Measurements from ENCODE around the gene SLC25A41.

SLC25A41 gene

DNA sequence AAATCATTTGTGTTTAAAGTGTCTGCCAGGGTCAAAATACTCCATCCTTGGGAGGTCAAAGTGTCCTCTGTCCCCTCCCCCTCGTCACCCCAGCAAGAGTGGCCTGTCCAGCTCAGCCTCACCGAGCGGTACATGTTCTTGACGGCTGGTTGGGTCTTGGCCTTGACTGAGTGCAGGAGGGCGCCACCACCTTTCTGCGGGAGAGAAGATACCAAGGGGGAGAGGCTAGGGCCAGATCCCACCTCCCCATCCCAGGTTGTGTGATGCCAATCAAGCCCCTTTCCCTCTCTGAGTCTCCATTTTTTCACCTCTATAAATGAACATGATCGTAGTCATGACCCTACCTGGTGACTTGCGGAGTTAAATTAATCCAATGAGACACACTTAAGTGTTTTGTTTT lies 36.6 kb upstream of the SLC25A41 start:
- TF ChIP-seq GATA1 (IDR thresholded peaks at IDR 0.05; ENCODE audit: low read depth, low read length) (no peak), POLR2A (IDR thresholded peaks at IDR 0.05; ENCODE audit: low read length) (no peak)

GRCh38 chr19:6467384-6467783 lies 33.8 kb upstream of the SLC25A41 start:
- TF ChIP-seq GATA1 (IDR thresholded peaks at IDR 0.05; ENCODE audit: low read depth, low read length) (no peak), POLR2A (IDR thresholded peaks at IDR 0.05; ENCODE audit: low read length) (no peak)
- no peak for DNase-seq

More for the DNA sequence above, 36.6 kb upstream of the SLC25A41 start:
- no peak for DNase-seq

- DNase-seq: no peak
- no peak for TF ChIP-seq POLR2A (IDR thresholded peaks at IDR 0.05; ENCODE audit: low read length)
- TF ChIP-seq GATA1 (IDR thresholded peaks at IDR 0.05; ENCODE audit: low read depth, low read length): no peak
Measured at GRCh38 chr19:6466526-6467248, 33.1 kb upstream of the SLC25A41 start.

DNA sequence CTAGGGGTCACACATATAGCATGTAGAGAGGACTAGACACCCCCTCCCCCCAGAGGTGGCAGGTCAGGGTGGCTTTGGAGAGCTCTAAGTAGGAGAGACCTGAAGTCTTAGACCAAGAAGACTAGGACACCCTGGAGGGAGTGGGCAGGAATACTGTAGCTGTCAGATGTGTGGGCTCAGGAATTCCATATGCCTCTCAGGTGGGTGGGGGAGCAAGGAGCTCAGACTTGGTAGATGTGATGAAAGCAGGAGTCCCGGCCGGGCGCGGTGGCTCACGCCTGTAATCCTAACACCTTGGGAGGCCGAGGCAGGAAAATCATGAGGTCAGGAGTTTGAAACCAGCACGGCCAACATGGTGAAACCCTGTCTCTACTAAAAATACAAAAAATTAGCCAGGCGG lies 32.1 kb upstream of the SLC25A41 start:
- TF ChIP-seq GATA1 (IDR thresholded peaks at IDR 0.05; ENCODE audit: low read depth, low read length) (no peak), POLR2A (IDR thresholded peaks at IDR 0.05; ENCODE audit: low read length) (no peak)
- no peak for DNase-seq

- no peak for TF ChIP-seq GATA1 (IDR thresholded peaks at IDR 0.05; ENCODE audit: low read depth, low read length)
- TF ChIP-seq POLR2A (IDR thresholded peaks at IDR 0.05; ENCODE audit: low read length): no peak
- DNase-seq: no peak
Measured at GRCh38 chr19:6465006-6465405, 31.4 kb upstream of the SLC25A41 start.

DNA sequence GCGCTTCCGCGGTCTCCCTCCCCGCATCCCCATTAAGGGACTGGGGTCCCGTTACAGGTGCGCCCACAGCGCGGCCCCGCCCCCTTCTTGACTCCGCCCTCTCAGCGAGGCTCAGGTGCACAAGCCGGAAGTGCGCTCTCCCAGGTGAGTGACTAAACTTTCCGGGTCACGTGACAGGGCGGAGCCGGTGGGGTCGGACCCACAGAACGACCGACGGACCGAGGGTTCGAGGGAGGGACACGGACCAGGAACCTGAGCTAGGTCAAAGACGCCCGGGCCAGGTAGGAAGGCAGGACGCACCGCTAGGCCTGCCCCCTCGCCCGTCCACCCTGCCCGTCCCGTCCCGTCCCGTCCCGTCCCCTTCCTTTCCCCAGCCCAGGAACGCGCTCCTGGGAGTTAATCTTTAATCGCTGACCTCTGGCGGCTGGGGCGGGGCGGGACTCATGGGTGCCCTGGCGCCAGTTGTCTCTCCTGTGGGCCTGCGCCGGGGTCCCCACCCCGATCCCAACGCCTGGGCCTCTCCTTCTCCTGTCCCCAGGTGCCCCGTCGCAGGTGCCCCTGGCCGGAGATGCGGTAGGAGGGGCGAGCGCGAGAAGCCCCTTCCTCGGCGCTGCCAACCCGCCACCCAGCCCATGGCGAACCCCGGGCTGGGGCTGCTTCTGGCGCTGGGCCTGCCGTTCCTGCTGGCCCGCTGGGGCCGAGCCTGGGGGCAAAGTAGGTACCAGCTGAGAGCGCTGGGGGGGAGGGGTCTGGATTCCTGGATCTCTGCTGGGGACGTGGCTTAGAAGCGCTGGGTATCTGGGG lies 30.7 kb upstream of the SLC25A41 start, which contains the start of gene CRB3:
CRB3 (plus strand) TSS at position 202 of the 804 bp plus-strand sequence; CDS start at position 633, 431 bp downstream.
- no peak for DNase-seq
- TF ChIP-seq GATA1 (IDR thresholded peaks at IDR 0.05; ENCODE audit: low read depth, low read length) (no peak), POLR2A (IDR thresholded peaks at IDR 0.05; ENCODE audit: low read length) (no peak)

DNA sequence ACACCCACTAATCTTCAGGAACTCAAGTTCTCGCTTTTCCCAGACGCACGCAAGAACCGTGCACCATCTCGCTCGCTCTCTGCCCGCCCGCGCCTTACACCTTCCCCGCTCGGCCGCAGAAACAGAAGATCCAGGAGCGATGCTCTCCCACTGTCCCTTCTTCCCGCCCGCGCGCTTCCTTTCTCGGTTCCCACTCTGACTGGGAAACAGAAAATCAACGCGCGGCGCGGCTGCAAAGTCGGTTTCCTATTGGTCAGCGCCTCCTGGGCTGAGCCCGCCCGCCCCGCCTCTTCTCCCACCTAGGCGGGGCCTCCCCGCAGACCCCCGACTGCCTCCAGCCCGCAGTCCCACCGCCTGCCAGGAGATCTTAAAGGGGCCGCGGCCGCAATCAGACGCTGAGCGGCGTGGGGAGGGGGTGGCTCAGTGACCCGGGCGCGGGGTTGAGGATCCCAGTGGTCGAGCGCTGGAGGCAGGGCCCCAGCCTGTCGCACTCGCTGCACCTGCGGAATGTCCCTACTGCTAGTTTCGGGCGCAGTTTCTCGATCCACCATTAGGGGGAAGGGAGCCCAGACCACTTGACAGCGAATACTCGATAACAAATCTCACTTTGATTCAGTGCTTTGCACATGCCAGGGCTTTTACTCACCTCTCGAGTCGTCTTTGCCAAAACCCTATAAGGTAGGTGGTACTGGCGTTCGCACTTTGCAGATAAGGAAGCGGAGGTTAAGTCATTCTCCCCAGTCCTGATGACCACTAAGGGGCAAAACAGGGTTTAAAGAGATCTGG lies 26.7 kb upstream of the SLC25A41 start:
- DNase-seq: peak; percentile 94 to 95
- no peak for TF ChIP-seq POLR2A (IDR thresholded peaks at IDR 0.05; ENCODE audit: low read length)
- TF ChIP-seq GATA1 (IDR thresholded peaks at IDR 0.05; ENCODE audit: low read depth, low read length): no peak

DNA sequence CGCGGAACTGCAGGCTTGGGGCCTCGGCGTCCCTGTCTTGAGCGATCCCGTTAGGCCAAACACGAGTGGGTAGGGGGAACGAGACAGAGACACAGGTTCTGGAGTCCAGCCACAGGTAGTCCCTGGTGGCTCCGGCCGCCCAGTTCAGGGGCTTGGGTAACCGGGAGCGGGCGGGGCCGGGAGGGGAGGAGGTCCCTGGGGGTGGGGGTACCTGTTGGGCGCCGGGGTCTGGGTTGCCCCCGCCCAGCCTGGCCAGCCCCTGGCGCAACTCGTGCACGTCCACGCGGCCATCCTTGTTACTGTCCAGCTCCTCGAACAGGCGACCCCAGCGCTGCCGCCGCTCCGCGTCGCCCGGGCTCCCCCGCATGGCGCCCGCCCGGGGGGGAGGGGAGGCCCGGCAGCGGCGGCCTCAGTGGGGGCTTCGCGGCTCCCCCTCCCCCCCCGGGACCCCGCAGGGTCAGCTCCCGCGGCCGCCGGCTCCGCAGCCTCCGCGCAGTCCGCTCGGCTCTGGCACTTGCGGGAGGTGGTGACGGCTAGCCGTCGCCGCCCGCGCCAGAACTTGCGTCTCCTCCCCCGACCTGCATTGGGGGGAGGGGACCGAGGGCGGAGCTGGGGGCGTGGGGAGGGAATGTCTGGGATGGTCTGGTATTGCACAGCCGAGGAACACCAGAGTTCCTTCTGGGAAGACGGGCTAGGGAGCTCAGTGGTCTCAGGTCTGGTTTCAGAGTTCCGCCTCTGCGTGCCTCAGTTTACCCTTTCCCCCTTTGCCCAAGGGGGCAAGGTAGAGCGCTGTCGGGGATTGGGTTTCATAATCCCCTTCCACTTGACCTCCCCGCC lies 25.9 kb upstream of the SLC25A41 start, which contains the start of gene SLC25A23:
SLC25A23 (minus strand) TSS at position 531 of the 837 bp plus-strand sequence; CDS start at position 367, 164 bp downstream.
- DNase-seq: peak; percentile 41 to 51
- TF ChIP-seq GATA1 (IDR thresholded peaks at IDR 0.05; ENCODE audit: low read depth, low read length) (no peak), POLR2A (IDR thresholded peaks at IDR 0.05; ENCODE audit: low read length) (no peak)

GRCh38 chr19:6458695-6459261 lies 25.2 kb upstream of the SLC25A41 start:
- DNase-seq: no peak
- TF ChIP-seq POLR2A (IDR thresholded peaks at IDR 0.05; ENCODE audit: low read length) (no peak), GATA1 (IDR thresholded peaks at IDR 0.05; ENCODE audit: low read depth, low read length) (no peak)

- no peak for TF ChIP-seq POLR2A (IDR thresholded peaks at IDR 0.05; ENCODE audit: low read length)
- TF ChIP-seq GATA1 (IDR thresholded peaks at IDR 0.05; ENCODE audit: low read depth, low read length): no peak
- DNase-seq: no peak
Measured at GRCh38 chr19:6457958-6458694, 24.6 kb upstream of the SLC25A41 start.

DNA sequence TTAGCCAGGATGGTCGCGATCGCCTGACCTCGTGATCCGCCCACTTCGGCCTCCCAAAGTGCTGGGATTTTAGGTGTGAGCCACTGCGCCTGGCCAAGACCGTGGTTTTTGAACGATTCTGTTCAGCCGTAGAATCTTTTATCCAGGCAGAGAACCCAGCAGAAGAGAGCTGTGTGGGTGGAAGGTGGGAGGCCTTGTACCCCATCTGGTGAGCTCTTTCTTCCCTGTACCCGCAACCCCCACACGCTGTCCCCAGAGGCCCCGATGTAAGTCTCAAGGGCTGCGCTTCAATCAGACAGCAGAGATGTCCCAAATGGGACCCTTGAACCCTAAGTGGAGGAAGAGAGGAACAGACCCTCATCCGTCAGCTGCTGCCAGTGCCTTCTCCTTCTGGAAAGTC lies 22.4 kb upstream of the SLC25A41 start:
- DNase-seq: no peak

More for the DNA sequence above, 22.4 kb upstream of the SLC25A41 start:
- no peak for TF ChIP-seq POLR2A (IDR thresholded peaks at IDR 0.05; ENCODE audit: low read length)
- TF ChIP-seq GATA1 (IDR thresholded peaks at IDR 0.05; ENCODE audit: low read depth, low read length): no peak
